Measurements from ENCODE around the gene EFCAB13.

Gene EFCAB13

DNA sequence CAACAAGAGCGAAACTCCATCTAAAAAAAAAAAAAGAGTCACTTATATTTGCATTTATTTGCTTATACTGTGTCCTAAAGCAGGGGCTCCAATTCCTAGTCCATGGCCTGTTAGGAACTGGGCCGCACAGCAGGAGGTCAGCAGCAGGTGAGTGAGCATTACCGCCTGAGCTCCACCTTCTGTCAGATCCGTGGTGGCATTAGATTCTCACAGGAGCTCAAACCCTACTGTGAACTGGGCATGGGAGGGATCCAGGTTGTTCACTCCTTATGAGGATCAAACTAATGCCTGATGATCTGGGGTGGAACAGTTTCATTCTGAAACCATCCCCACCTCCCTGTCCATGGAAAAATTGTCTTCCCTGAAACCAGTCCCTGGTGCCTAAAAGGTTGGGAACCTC, 45.2 kb upstream of the EFCAB13 start:
- no peak for DNase-seq (ENCODE audit: low spot score)
- TF ChIP-seq, protein P1, sequence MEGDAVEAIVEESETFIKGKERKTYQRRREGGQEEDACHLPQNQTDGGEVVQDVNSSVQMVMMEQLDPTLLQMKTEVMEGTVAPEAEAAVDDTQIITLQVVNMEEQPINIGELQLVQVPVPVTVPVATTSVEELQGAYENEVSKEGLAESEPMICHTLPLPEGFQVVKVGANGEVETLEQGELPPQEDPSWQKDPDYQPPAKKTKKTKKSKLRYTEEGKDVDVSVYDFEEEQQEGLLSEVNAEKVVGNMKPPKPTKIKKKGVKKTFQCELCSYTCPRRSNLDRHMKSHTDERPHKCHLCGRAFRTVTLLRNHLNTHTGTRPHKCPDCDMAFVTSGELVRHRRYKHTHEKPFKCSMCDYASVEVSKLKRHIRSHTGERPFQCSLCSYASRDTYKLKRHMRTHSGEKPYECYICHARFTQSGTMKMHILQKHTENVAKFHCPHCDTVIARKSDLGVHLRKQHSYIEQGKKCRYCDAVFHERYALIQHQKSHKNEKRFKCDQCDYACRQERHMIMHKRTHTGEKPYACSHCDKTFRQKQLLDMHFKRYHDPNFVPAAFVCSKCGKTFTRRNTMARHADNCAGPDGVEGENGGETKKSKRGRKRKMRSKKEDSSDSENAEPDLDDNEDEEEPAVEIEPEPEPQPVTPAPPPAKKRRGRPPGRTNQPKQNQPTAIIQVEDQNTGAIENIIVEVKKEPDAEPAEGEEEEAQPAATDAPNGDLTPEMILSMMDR (IDR thresholded peaks at IDR 0.05), result no peak
- H3K4me3 ChIP-seq, result no peak overlapping the region
- peak overlapping the region; percentile 92 to 97 for H3K27ac ChIP-seq

DNA sequence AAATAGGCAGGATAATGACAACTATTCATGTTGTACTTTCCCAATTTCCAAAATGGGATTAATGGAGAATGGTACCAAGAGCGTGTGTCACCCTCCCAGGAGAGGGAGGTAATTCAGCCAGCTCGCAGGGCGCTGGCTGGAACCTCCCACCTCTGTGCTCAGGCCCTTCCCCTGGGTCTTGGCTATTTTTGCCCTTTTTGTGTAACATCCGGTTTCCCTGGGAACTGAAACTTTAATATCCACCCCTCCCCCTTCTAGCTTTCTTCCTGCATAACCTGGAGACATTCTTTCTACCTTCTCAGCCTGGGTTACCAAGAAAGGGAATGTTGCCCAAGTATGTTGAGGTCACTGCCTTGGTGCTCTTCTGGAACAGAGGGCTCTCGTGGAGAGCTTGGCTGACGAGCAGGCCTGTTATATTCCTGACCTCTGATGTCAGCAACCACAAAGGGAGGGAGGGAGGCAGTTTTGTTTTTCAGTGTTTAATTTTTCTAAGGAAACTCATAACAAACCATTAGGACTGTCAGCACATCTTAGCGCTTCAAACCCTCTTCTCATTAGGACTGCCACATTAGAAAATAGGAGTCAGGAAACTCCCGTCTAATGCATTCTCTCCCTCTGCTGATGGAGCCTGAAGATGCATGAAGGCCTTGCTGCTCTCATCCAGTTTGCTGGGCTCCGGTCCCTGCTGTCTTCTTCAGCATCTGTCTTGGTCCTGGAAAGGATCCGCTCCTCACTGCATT, 44.5 kb upstream of the EFCAB13 start:
- Histone ChIP-seq H3K4me3 (peak overlapping the region; percentile 34), H3K27ac (peak overlapping the region; percentile 92 to 97)
- DNase-seq (ENCODE audit: low spot score), result peak; percentile 95
- TF ChIP-seq, protein P1 (IDR thresholded peaks at IDR 0.05), result no peak

DNA sequence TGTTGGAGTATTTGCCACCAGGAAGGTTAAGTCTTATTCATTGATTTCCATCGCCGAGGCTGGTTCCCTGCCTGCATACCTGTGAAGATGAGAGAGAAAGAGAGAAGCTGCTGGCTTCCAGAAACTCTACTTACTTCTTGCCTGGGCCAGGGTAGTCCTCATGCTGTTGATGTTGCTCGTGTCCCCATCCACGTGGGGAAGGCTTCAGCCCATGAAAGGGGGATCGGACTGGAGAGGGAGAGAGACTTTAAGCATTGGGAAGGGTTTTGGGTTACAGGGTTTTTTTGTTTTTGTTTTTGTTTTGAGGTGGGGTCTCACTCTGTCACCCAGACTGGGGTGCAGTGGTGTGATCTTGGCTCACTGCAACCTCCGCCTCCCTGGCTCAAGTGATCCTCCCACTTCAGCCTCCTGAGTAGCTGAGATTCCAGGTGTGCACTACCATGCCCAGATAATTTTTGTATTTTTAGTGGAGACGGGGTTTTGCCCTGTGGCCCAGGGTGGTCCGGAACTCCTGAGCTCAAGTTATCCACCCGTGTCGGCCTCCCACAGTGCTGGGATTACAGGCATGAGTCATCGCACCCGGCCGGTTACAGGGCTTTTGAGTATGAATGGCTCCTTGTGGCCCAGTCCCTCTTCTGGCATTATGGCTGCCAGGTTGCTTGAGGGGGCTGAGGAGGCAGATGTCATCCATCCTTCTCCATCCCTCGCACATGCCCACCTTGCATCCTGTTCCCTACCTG, 43.5 kb upstream of the EFCAB13 start:
- peak overlapping the region; percentile 34 for H3K4me3 ChIP-seq
- H3K27ac ChIP-seq, result peak overlapping the region; percentile 92 to 97
- TF ChIP-seq, protein P1 (IDR thresholded peaks at IDR 0.05), result no peak
- no peak for DNase-seq (ENCODE audit: low spot score)

DNA sequence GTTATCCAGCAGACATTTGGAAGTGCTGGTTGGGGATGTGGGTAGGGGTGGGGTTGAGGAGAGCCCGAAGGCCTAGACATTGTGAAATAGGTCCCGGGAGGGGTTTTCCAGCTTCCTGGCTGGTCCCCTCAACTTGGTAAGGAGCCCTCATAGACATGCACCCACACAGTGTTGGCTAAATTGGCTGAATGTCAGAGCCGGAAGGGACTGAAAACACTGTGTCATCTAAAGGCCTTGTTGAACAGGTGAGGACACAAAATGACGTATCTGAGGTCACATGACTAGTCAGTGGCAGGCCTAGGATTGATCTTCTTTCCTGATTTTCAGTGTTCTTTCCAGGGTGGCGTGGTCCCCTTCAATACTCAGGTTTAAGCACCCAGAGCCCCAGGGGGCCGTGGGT, 42.5 kb upstream of the EFCAB13 start:
- Histone ChIP-seq H3K4me3 (no peak overlapping the region), H3K27ac (peak overlapping the region; percentile 92 to 97)
- DNase-seq (ENCODE audit: low spot score), result no peak
- TF ChIP-seq, protein P1 (IDR thresholded peaks at IDR 0.05), result no peak

DNA sequence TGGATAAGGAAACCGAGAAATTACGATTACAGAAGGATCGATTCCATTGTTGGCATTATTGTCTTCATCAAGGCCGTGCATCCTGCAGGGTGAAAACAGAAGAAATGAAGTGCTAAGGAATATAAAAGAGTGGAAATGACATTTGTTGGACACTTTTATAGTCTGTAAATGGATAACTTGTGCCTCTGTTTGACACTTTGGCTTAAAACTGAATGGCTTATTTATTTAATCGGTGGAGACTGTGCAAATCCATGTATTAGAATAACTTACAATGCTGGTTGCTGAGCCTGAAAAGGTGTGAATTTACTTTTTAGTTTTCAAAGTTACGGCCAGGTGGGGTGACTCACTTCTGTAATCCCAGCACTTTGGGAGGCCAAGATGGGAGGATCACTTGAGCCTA, 38.8 kb upstream of the EFCAB13 start:
- DNase-seq (ENCODE audit: low spot score), result no peak
- TF ChIP-seq, protein P1 (IDR thresholded peaks at IDR 0.05), result no peak
- no peak overlapping the region for H3K27ac ChIP-seq
- H3K4me3 ChIP-seq, result no peak overlapping the region

DNA sequence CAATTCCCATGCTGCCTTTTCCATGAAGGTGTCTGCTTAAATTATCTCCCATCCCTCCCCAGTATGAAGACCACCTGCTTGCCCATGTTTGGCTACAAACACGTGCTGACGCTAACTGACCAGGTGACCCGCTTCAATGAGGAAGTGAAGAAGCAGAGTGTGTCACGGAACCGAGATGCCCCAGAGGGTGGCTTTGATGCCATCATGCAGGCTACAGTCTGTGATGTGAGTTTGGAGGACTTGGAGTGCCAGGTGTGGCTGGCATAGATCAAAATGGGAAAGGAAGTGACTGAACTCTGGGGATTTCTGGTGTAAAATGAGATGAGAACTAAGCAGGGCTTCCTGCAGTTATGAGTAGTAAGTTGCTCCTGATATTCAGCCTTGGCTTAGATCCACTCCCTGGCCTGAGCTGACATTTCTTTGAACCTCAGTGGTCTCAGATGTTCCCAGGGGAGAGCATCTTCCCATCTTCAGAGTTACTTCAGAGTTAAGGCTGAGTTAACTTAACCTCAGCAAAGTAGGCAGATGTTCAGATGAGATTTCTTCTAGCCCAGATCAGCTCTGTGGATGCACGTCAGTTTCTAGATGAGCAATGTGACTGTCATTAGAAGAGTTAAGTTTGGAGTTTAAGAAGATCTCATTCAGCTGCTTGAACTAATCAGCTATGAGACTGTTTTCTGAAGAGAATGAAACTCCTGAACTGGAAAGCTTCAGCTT, 37.4 kb upstream of the EFCAB13 start:
- Histone ChIP-seq H3K27ac (no peak overlapping the region), H3K4me3 (no peak overlapping the region)
- TF ChIP-seq, protein P1 (IDR thresholded peaks at IDR 0.05), result no peak
- no peak for DNase-seq (ENCODE audit: low spot score)
